Hindlimb muscle (tissue), 1 donor: ENCODE results near the gene OBSL1. TPM values are rescaled to one million over a fixed set of nuclear protein-coding genes. Genes with fewer than 3 reads are reported as not detected.
A peak's percentile ranks its signal among the peaks of the same experiment; 100 is the strongest.

Source experiments
- DNase-seq: peaks from one replicate; pipeline ENCODE4 v3.0.0-alpha.2; 2013
- polyA plus RNA-seq: library from polyadenylated mRNA; unstranded; fragments of 120-200 nt; gene quantifications from one replicate; pipeline ENCODE4 v1.2.1, GENCODE V29; 2013; ENCODE audit not compliant: insufficient read length

OBSL1 gene
- polyA plus RNA-seq, 1 donor: 183 TPM

- DNase-seq: peak; percentile 86
These were observed 41.0 kb downstream of the OBSL1 start for GRCh38 chr2:219530048-219530963.

DNA sequence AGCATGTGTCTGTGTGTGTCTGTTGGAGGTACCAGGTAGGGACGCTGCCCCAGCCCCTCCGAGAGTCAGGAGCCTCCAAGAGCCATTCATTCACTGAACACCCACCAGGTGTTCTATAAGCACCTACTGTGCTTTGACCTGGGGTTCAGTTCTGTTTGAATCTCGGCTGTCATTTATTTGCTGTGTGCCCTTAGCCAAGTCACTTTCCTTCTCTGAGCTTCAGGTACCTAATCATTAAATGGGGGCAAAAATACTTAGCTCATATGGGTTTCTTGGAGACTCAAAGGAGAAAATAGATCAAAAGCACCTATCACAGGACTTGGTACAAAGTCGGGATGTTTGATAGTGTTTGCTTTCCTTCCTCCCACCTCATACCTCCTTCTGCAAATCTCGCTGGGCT is 43.9 kb downstream of the OBSL1 start:
- no peak for DNase-seq

GRCh38 chr2:219527076-219527394 is 44.3 kb downstream of the OBSL1 start:
- DNase-seq: no peak

DNA sequence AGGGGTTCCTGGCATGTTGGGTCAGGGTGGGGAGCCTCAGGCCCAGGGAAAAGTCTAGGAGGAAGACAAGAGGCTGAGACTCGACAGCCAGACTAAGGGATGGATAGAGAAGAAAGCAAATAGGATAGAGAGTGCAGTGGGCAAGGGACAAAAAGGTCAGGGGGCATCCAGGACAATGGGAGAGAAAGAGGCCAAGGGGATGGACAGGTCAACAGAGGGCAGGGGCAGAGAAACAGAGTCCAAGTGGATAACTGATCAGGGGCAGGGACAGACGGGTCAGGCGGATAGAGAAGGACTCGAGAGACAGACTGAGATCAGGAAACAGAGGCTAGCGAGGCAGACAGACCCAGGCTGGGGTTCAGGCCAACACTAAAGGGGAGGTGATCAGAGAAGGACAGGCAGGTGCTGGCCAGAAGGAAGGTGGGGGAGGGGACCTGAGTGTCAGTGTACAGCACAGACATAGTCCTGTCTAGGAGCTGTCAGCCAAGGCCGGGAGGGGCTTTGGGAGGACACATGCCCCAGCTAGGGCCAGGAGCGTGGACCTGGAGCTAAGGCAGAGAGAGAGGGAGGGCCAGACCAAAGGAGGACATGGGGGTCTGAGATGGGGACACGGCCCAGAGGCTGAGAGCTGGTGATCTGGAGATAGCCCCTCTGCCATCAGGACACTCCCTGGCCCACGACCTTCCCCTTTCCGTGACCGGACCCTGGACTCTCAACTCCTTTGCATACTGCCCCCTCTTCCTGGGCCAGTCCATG is 44.8 kb downstream of the OBSL1 start:
- DNase-seq: no peak

- DNase-seq: no peak
These were observed 45.7 kb downstream of the OBSL1 start for GRCh38 chr2:219525533-219526232.

- DNase-seq: no peak
These were observed 46.5 kb downstream of the OBSL1 start for GRCh38 chr2:219524817-219525216.

DNA sequence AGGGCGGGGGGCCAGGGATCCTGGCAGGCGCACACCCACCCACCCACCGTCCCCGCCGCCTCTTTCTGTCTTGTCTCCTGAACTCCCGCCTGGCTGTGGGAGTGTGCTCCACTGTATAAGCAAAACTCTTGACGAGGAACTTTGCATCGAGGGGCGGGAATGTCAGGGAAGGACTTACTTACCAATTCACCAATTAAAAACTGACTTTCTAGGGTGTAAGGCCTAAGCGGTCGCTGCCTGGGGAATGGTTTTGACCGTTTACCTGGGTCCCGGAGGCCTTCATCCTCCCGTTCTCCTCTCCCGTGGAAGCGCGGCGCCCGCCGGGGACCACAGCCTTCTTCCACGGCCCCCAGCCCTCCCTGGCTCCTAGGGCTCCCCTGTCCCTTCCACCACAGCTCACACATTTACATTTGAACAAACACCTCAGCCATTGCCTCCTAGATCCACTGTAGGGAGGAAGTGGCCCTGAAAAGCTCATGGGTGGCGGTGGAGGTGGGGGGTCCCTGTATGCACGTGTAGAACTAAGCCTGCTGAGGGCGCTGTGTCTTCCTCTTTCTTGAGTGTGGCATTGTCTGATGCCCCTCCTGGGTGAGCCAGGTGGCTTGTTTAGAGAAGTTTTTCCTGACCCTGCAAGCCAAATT is 48.2 kb downstream of the OBSL1 start:
- no peak for DNase-seq

DNA sequence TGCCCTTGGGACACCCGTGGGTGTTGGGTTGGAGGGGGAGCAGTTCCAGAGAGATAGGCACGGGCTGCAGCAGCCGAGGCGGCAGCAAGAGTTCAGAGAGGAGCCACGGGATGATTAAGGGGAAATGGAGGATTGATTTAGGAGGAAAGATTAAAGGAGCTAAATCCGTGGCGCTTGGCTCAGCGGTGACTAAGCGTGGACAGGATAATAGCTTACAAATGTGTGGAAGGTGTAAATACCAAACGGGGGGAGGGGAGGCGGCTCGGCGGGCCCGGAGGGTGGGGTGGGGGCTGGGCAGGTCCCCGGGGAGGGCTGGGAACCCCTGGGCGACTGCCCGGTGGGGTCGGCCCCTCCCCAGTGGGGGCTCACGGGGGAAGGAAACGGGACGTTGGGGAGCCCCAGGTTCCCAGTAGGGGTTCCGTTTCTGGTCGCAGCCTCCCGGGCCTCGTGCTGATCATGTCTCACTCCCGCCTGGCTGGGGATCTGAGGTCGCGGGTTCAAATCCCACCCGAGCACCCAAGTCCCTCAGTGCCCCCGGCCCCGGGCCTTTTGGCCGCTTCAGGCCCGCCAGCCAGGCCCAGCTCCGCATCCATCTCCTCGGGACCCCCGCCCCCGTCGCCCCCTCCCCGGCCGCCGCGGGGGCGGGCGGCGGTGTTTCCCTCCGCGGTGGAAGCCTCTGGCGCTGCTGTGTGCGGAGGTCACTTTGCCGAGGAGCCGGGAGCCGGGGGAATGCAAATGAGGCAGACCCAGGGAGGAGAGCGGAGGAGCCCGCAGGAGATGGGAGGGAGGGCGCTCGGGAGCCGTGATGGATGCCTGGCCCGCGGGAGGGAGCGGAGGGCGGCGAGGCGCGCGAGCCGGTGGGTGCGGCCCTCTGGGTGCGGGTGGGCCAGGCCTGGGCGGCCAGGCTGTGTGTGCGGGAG is 49.0 kb downstream of the OBSL1 start:
- no peak for DNase-seq

DNA sequence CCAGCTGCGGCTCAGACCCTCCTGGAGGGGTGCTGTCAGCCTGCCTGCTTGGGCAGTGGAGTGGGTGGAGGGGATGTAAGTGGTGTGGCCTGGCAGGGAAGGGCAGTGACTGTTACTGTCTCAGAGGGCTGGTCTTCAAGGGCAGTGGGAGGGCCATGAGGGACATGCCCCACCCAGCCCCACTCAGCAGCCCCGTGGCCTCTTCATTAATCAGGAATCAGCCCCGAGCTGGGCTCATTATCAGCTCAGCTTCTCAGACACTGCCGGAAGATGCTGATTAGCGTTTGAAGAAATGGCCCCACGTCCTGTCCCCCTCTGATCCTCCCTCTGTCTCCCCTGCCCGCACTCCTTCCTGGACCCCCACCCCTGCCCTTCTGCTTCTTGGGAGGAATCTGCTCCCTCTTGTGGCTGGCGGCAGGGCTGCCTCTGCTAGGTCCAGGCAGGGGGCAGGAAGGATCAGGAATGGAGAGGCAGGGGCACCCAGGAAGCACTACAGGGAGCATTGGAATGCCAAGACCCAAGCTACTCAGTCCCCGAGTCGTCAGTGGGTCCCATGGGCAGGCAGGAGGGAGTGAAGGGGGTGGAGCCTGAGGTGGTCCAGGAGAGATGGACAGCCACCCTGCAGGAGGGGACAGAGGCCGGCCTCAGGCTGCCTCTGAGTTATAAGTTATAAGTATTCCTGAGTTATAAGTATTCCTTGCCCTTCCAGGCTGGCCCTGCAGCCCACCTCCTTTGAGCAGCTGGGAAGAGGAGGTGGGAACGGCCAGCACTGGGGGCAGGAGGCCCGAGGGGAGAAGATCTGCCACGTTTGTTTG is 50.1 kb downstream of the OBSL1 start:
- DNase-seq: no peak

DNA sequence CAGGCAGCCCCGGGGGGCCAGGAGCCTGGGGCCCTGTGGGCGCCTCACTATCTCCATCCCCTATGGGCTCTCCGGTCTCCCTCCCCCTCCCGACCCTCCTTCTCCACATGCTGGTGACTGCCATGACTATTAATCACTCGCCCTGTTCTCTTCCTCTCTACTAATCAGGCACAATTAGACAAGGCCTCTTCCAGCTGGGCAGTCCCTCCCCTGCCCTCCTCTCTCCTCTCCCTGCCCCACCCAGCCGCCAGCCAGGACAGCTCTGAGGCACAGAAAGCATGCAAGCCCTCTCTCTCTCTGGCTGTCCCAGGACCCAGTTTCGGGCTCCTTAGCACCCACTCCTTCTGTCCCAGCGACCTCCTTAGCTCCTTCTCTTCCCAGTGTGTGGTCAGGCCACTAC is 51.3 kb downstream of the OBSL1 start:
- no peak for DNase-seq

DNA sequence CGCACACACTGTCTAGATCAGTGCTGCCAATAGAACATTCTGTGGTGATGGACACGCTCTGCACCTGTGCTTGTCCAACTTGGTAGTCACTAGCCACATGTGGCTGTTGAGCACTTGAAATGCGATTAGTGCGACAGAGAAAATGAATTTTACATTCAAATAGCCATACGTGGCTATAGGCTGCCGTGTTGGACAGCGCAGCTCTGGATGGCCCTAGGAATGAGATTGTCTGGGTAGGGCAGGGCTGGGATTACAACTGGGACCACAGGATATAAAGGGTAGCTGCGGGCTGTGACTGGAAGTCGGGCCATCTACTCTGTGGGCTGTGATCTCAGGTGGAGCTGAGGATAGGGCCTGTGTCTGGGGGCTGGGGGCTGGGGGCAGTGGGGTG is 51.8 kb downstream of the OBSL1 start:
- DNase-seq: no peak

GRCh38 chr2:219517954-219518778 is 53.2 kb downstream of the OBSL1 start:
- no peak for DNase-seq

DNA sequence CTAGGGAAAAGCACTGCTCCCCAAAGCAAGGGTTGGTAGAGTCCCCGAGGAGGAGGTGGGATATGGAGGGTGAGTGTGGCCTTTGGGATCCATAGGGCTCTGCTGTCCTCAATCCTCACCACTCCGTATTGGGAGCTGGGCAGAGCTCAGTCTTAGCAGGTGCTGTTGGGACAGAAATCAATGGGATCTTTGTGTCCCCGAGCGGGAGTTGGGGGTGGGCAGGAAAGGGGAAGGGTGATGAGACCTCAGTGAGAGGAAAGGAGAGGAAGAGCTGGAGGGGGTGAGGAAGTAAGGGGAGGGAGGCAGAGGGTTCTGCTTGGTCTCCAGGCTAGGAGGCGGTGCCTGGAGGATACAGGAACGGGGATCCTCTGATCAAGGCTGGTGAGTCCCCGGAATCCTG is 54.5 kb downstream of the OBSL1 start:
- DNase-seq: no peak

- no peak for DNase-seq
These were observed 55.3 kb downstream of the OBSL1 start for GRCh38 chr2:219515874-219516629.

DNA sequence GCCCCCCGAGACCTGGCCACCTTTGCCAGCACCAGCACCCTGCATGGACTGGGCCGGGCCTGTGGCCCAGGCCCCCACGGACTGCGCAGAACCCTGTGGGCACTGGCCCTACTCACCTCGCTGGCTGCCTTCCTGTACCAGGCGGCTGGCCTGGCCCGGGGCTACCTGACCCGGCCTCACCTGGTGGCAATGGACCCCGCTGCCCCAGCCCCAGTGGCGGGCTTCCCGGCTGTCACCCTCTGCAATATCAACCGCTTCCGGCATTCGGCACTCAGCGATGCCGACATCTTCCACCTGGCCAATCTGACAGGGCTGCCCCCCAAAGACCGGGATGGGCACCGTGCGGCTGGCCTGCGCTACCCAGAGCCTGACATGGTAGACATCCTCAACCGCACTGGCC is 56.5 kb downstream of the OBSL1 start:
- DNase-seq: no peak

DNA sequence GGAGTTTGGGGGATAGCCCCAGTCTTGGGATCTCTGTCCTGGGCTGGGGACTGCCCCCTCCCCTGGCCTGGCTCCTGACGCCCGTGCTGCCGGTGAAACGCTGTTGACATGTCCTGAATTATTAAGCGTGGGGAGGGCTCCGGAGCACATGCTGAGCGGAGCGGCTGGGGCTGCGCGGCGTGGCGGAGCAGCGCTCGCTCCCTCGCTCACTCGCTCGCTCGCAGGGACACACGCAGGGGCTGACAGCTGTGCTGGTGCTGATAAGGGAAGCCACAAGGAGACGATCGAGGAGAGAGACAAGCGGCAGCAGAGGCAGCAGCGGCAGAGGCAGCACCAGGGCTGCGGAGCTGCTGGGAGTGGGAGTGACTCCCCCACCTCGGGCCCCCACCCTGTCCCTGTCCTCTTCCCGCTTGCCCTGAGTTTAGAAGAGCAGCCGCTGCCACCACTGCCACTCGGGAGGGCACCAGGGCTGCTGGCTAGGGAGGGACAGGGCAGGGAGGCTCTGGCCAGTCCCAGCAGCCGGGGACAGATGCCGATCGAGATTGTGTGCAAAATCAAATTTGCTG is 57.1 kb downstream of the OBSL1 start, which contains the start of gene ASIC4:
ASIC4 (plus strand) TSS at position 287 of the 566 bp plus-strand sequence; CDS start at position 530, 243 bp downstream.
- no peak for DNase-seq

DNA sequence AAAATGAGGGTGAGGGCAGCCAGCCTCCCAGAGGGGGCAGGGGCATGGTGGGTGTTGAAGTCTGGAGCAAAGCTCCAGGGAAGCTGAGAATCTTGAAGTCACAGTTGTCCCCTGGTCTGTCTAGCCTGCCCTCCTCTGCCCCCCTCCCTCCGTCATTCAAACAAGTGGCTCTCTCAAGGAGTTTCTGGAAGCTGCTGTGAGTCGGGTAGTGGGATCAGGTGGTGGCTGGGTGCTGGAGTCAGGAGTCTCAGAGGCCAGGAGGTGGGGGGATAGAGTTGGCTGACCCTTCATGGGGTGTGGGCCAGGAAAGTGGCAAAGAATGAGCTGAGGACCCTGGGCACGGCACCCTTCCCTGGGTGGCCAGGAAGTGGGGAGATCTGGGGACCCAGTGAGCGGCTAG is 57.6 kb downstream of the OBSL1 start:
- no peak for DNase-seq

DNA sequence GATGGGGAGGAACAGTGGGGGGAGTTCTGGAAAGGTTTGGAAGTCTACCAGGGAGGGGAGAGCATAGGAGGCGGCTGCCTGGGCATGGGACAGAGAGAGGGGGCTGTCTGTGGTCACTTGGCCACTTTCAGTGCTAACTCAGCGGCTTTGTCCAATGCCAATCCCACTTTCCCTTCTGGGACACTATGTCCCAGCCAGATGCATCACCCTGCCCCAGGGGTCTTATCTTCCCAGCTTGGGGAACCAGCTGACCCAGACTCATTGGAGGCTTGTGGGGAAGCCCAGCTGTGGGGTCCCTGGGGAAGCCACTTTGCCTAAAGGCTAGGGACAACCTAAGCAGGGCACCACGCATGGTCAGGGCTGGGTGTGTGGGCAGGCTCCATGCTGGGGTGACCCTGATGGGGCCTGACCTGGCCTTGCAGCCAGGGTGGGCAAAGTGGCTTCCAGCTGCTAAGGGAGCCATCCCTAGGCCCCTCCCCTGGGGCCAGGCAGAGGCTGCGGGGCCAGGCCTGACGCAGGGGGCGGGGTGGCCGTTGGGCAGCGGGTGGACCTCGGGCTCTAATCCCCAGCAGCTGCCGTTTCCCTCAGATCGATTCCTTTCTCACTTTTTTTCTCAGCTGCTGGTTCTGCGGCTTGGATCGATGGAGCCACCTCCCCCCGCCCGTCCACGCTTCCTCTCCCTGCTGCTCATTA is 58.7 kb downstream of the OBSL1 start:
- DNase-seq: no peak
